Endothelial cell of umbilical vein (primary cell): ENCODE measurements around the gene LRRC8E. TPM values are rescaled to one million over a fixed set of nuclear protein-coding genes. Genes with fewer than 3 reads are reported as not detected.

ENCODE experiments used
- BruUV-seq: library from RNA; stranded (reverse); fragments of 400-500 nt; replicated peaks from 2 replicates; lab custom pipeline; 2021; lab: Mats Ljungman, UMichigan
- CTCF ChIA-PET: fragments of 300-600, 350-600 bp; sonication (Branson Sonifier 250); formaldehyde crosslinking; loops from one replicate; lab custom pipeline; 2021; ENCODE audit warnings: antibody characterized with exemption, inconsistent platforms; lab: Charles Lee
- POLR2A ChIA-PET: fragments of 300-600, 350-600 bp; sonication (Branson Sonifier 250); formaldehyde crosslinking; loops from one replicate; lab custom pipeline; 2021; ENCODE audit warnings: antibody characterized with exemption, inconsistent platforms; lab: Charles Lee
- DNase-seq: peaks from one replicate; pipeline ENCODE4 v3.0.0-alpha.2; 2011; ENCODE audit warnings: low read depth, low spot score
- FAIRE-seq: peaks from 2 replicates; lab custom pipeline; 2011; peaks lifted over from hg19 to GRCh38; lab: Jason Lieb, UNC
- H2AFZ ChIP-seq: 2 replicates; pipeline ENCODE4 v1.6.0; 2012; ENCODE audit warnings: low read depth, low read length, control low read depth, inconsistent platforms
- H3K27ac ChIP-seq: 2 replicates; pipeline ENCODE4 v1.5.1; 2011; ENCODE audit warnings: low read depth, mild to moderate bottlenecking, control low read depth, low read length, moderate library complexity; ENCODE audit not compliant: insufficient read depth
- H3K27me3 ChIP-seq, 2 experiments: 2 replicates each; pipeline versions ENCODE4 v1.6.0 to v1.6.1; 2011; ENCODE audit warnings: low read length in 2 of 2, mixed read lengths in 1 of 2; ENCODE audit not compliant: control insufficient read depth in 2 of 2, insufficient read depth in 2 of 2
- H3K36me3 ChIP-seq, 2 experiments: 2 replicates in 1 of 2; 3 replicates in 1 of 2; pipeline ENCODE4 v1.5.1; 2011; ENCODE audit warnings: low read length in 2 of 2, mild to moderate bottlenecking in 1 of 2, moderate library complexity in 1 of 2; ENCODE audit not compliant: control insufficient read depth in 2 of 2, insufficient read depth in 2 of 2; ENCODE audit errors: extremely low read depth in 1 of 2
- H3K4me1 ChIP-seq: 3 replicates; pipeline ENCODE4 v1.5.1; 2011; ENCODE audit warnings: mild to moderate bottlenecking, low read length; ENCODE audit not compliant: control insufficient read depth, insufficient read depth; ENCODE audit errors: extremely low read depth
- H3K4me2 ChIP-seq: 2 replicates; pipeline ENCODE4 v1.6.1; 2011; ENCODE audit warnings: low read length, control low read depth, mixed read lengths; ENCODE audit not compliant: insufficient read depth
- H3K4me3 ChIP-seq, 3 experiments: fragments of 200-600 bp in 1 of 3; sonication (generic), shearing (Covaris generic) in 1 of 3; replicated peaks in 1 of 3; 2 replicates each; pipeline ENCODE4 v1.5.1; 2011 to 2016; ENCODE audit warnings: control low read depth in 3 of 3, low read length in 3 of 3, mild to moderate bottlenecking in 2 of 3, inconsistent platforms in 1 of 3, low read depth in 1 of 3, moderate library complexity in 1 of 3; ENCODE audit not compliant: insufficient read depth in 1 of 3
- H3K79me2 ChIP-seq: 2 replicates; pipeline ENCODE4 v1.6.0; 2012; ENCODE audit warnings: low read length, inconsistent platforms; ENCODE audit not compliant: control insufficient read depth, insufficient read depth
- H3K9ac ChIP-seq: replicated peaks from 2 replicates; pipeline ENCODE3; 2011; ENCODE audit warnings: low read length, control low read depth; ENCODE audit not compliant: insufficient read depth; ENCODE audit errors: extremely low read depth
- H3K9me1 ChIP-seq: replicated peaks from 3 replicates; pipeline ENCODE4 v1.6.0; 2011; ENCODE audit warnings: mild to moderate bottlenecking, low read length; ENCODE audit not compliant: control insufficient read depth, insufficient read depth; ENCODE audit errors: extremely low read depth
- H3K9me3 ChIP-seq: replicated peaks from 2 replicates; pipeline ENCODE4 v1.5.1; 2012; ENCODE audit warnings: low read length, inconsistent platforms; ENCODE audit not compliant: control insufficient read depth, insufficient read depth
- H4K20me1 ChIP-seq: replicated peaks from 2 replicates; pipeline ENCODE3; 2011; ENCODE audit warnings: mild to moderate bottlenecking, low read length; ENCODE audit not compliant: control insufficient read depth, insufficient read depth; ENCODE audit errors: extremely low read depth
- JUN ChIP-seq: IDR thresholded peaks from 2 replicates; pipeline ENCODE4 v1.6.1; 2011; ENCODE audit warnings: borderline replicate concordance, low read depth; ENCODE audit not compliant: insufficient read length, insufficient read depth
- MYC ChIP-seq: IDR thresholded peaks from one replicate; pipeline ENCODE4 v1.6.1; 2011; ENCODE audit warnings: mild to moderate bottlenecking, low read depth, low read length
- POLR2AphosphoS5 ChIP-seq: IDR thresholded peaks from 2 replicates; pipeline ENCODE4 v1.6.1; 2012; ENCODE audit warnings: low read depth, mild to moderate bottlenecking, control low read depth, low read length, moderate library complexity; ENCODE audit not compliant: insufficient read depth
- dilution Hi-C: fragments of 300-500 bp; cut with MboI; formaldehyde crosslinking; loops from one replicate; pipeline ENCODE4 v1.15.0; 2019; ENCODE audit warnings: low sequenced_read_pairs; ENCODE audit not compliant: extremely low pct_ligation_motif_present
- intact Hi-C: fragments of 100-400 bp; cut with micrococcal nuclease; formaldehyde crosslinking; loops from one replicate; pipeline ENCODE4 v1.10.0; 2022
- polyA plus RNA-seq, 4 experiments: library from polyadenylated mRNA; depleted of rRNA in 3 of 4; stranded (reverse) in 3 of 4; unstranded in 1 of 4; fragments of >200 nt; gene quantifications; 2 replicates each; pipeline versions ENCODE4 v1.2.1 to v1.2.3, GENCODE V29; 2011 to 2012; ENCODE audit warnings: missing spikeins in 1 of 4
- total RNA-seq: library from RNA; stranded (reverse); gene quantifications from 2 replicates; pipeline ENCODE4 v1.2.3, GENCODE V29; 2021
- TF ChIP-seq, protein P1 (sequence below): IDR thresholded peaks from 2 replicates; pipeline ENCODE4 v1.6.1; 2011; ENCODE audit not compliant: insufficient read depth, insufficient read length
- TF ChIP-seq, protein P2 (sequence below), 2 donors: IDR thresholded peaks; 1 replicate in 1 of 2; 2 replicates in 1 of 2; pipeline ENCODE4 v1.5.1; 2011; ENCODE audit warnings: low read length in 2 of 2, mild to moderate bottlenecking in 2 of 2, moderate library complexity in 2 of 2, control low read depth in 1 of 2, inconsistent platforms in 1 of 2, low read depth in 1 of 2; ENCODE audit not compliant: insufficient read depth in 1 of 2; ENCODE audit errors: extremely low read depth in 1 of 2

The LRRC8E gene
- total and polyA plus RNA-seq, 2 donors (not counting 3 experiments of a cell fraction or from before 2014, with no cell fraction given): 1.1 to 1.6 TPM

DNA sequence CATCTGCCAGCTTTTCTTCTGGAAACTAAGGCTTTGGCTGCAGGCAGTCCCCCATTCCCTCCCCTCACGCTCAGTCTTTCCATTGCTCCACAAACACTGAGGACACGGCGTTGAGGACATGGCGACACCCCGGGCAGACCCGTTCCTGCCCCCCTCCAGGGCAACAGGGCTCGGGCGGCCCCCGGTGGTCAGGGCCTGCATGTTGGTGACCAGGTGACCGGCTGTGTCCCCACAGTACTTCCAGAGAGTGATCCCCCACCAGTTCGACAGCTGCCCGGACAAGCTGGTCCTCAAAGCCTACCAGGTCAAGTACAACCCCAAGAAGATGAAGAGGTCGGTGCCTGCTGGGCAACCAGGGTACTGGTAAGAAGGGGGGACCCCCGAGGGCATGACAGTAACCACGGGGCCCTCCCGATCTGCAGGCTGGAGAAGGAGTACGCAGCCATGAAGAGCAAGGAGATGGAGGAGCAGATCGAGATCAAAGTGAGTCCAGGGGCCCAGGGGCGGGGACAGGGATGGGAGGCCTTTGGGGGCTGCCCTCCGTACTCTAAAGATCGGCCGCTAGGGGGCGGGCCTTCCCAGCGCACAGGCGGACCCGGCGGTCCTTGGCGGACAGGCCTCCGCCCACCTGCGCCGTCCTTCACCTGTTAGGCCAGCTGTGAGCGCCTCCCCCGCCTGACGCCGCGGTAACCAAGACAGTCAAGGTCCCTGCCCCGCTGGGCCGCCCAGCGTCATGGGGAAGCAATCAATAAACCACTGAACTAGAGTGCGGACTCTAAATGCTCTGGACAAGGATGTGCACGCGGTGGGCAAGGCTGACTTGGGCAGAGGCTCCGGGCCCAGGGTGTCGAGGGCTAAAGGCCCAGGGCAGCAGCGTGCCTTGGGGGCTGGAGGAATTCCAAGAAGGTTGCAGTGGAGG is 35.2 kb upstream of the LRRC8E start:
- Histone ChIP-seq H3K79me2 (no peaks in the 10 kb centered on the region), H3K4me2 (no peak overlapping the region), H3K27me3 (no peaks in the 10 kb centered on the region), H3K9me3 (no peaks in the 10 kb centered on the region), H2AFZ (no peak overlapping the region), H3K27ac (no peak overlapping the region), H3K9me1 (no peaks in the 10 kb centered on the region), H4K20me1 (no peaks in the 10 kb centered on the region), H3K36me3 (no peaks in the 10 kb centered on the region), H3K4me1 (no peaks in the 10 kb centered on the region), H3K9ac (no peak overlapping the region), H3K4me3 (no peak overlapping the region)
- TF ChIP-seq, protein P1, sequence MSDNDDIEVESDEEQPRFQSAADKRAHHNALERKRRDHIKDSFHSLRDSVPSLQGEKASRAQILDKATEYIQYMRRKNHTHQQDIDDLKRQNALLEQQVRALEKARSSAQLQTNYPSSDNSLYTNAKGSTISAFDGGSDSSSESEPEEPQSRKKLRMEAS: no peak
- TF ChIP-seq, protein P2, sequence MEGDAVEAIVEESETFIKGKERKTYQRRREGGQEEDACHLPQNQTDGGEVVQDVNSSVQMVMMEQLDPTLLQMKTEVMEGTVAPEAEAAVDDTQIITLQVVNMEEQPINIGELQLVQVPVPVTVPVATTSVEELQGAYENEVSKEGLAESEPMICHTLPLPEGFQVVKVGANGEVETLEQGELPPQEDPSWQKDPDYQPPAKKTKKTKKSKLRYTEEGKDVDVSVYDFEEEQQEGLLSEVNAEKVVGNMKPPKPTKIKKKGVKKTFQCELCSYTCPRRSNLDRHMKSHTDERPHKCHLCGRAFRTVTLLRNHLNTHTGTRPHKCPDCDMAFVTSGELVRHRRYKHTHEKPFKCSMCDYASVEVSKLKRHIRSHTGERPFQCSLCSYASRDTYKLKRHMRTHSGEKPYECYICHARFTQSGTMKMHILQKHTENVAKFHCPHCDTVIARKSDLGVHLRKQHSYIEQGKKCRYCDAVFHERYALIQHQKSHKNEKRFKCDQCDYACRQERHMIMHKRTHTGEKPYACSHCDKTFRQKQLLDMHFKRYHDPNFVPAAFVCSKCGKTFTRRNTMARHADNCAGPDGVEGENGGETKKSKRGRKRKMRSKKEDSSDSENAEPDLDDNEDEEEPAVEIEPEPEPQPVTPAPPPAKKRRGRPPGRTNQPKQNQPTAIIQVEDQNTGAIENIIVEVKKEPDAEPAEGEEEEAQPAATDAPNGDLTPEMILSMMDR (IDR thresholded peaks at IDR 0.05; ENCODE audit: extremely low read depth in 1 of 2, insufficient read depth in 1 of 2, low read depth in 1 of 2, low read length in 2 of 2): peak; percentile 63 to 92
- TF ChIP-seq POLR2AphosphoS5 (no peak), JUN (no peak), MYC (no peak)
- intact Hi-C loops: loop anchor here (1.0 to 5.0 kb wide), 4 partner anchors 50 to 400 kb away; partner anchors contain the start of genes MAP2K7 and TRAPPC5
- POLR2A ChIA-PET: no interaction called here
- DNase-seq (peak; percentile 49), FAIRE-seq (peak; percentile 15)
- BruUV-seq: no TSS peak
- dilution Hi-C loops: no loop called here
- CTCF ChIA-PET: interaction anchor here (0.6 to 3.1 kb wide), 18 partner anchors 9 to 416 kb away, joined by 3 to 12 read pairs (median 6); partner anchors contain the start of genes MAP2K7, TIMM44 and TRAPPC5
